H1 (cell line): ENCODE measurements around the gene DIPK1B. TPM values are rescaled to one million over a fixed set of nuclear protein-coding genes. Genes with fewer than 3 reads are reported as not detected.

ENCODE experiments used
- CTCF ChIA-PET: fragments of 300-600 bp; sonication (Branson Sonifier 250); formaldehyde crosslinking; loops from one replicate; lab custom pipeline; 2021; ENCODE audit not compliant: partially characterized antibody; lab: Charles Lee
- POLR2A ChIA-PET: fragments of 300-600 bp; sonication (Branson Sonifier 250); formaldehyde crosslinking; loops from one replicate; lab custom pipeline; 2021; ENCODE audit warnings: inconsistent platforms; ENCODE audit not compliant: partially characterized antibody; lab: Charles Lee
- DNase-seq, 2 experiments: peaks; one replicate each; pipeline versions ENCODE4 v3.0.0 to v3.0.0-alpha.2; 2010 to 2022; ENCODE audit warnings: low spot score in 2 of 2, low read depth in 1 of 2, mixed read lengths in 1 of 2
- FAIRE-seq: peaks from 2 replicates; lab custom pipeline; 2011; peaks lifted over from hg19 to GRCh38; lab: Jason Lieb, UNC
- H2AFZ ChIP-seq: 2 replicates; pipeline ENCODE4 v1.8.1; 2012; ENCODE audit warnings: low read length, inconsistent platforms
- H2AK5ac ChIP-seq: 2 replicates; pipeline ENCODE4 v1.6.1; 2013; ENCODE audit warnings: low read depth, low read length
- H2BK120ac ChIP-seq: replicated peaks from 2 replicates; pipeline ENCODE3; 2013; ENCODE audit warnings: low read depth, low read length, inconsistent platforms
- H2BK12ac ChIP-seq: 2 replicates; pipeline ENCODE4 v1.6.1; 2013; ENCODE audit warnings: low read depth, low read length
- H2BK15ac ChIP-seq: 2 replicates; pipeline ENCODE4 v1.6.1; 2013; ENCODE audit warnings: low read length
- H2BK20ac ChIP-seq: 2 replicates; pipeline ENCODE4 v1.6.1; 2013; ENCODE audit warnings: low read length
- H2BK5ac ChIP-seq: 2 replicates; pipeline ENCODE4 v1.6.1; 2013; ENCODE audit warnings: low read depth, low read length
- H3K14ac ChIP-seq: 2 replicates; pipeline ENCODE4 v1.6.1; 2013; ENCODE audit warnings: inconsistent platforms; ENCODE audit not compliant: insufficient read length
- H3K18ac ChIP-seq: 2 replicates; pipeline ENCODE4 v1.6.1; 2013; ENCODE audit warnings: low read length; ENCODE audit errors: extremely low read depth
- H3K23ac ChIP-seq: 2 replicates; pipeline ENCODE4 v1.6.1; 2013; ENCODE audit warnings: inconsistent platforms; ENCODE audit not compliant: insufficient read length
- H3K23me2 ChIP-seq: 2 replicates; pipeline ENCODE4 v1.6.1; 2013; ENCODE audit warnings: low read depth, low read length
- H3K27ac ChIP-seq: 2 replicates; pipeline ENCODE4 v1.6.1; 2011; ENCODE audit warnings: low read depth, low read length, inconsistent platforms
- H3K27me3 ChIP-seq, 4 experiments: replicated peaks in 1 of 4; 1 replicate in 1 of 4; 2 replicates in 3 of 4; pipeline versions ENCODE4 v1.6.1 to v1.8.1; 2011 to 2013; ENCODE audit warnings: low read length in 3 of 4, mild to moderate bottlenecking in 3 of 4, inconsistent platforms in 2 of 4, mixed read lengths in 2 of 4, moderate library complexity in 1 of 4; ENCODE audit not compliant: control insufficient read depth in 3 of 4, insufficient read depth in 3 of 4; ENCODE audit errors: extremely low read depth in 1 of 4
- H3K36me3 ChIP-seq, 4 experiments: 2 replicates each; pipeline versions ENCODE4 v1.6.1 to v1.8.1; 2011 to 2013; ENCODE audit warnings: mild to moderate bottlenecking in 4 of 4, low read length in 3 of 4, moderate library complexity in 2 of 4, control low read depth in 1 of 4, inconsistent platforms in 1 of 4; ENCODE audit not compliant: insufficient read depth in 4 of 4, control insufficient read depth in 2 of 4
- H3K4ac ChIP-seq: replicated peaks from 2 replicates; pipeline ENCODE3; 2013; ENCODE audit warnings: low read length, low read depth, mixed read lengths, inconsistent platforms; ENCODE audit not compliant: insufficient read length
- H3K4me1 ChIP-seq, 4 experiments: replicated peaks in 1 of 4; 1 replicate in 1 of 4; 2 replicates in 3 of 4; pipeline versions ENCODE4 v1.6.1 to v1.8.1; 2011 to 2013; ENCODE audit warnings: low read length in 3 of 4, inconsistent platforms in 2 of 4, mixed read lengths in 1 of 4; ENCODE audit not compliant: insufficient read depth in 4 of 4, control insufficient read depth in 3 of 4
- H3K4me2 ChIP-seq, 2 experiments: 2 replicates each; pipeline versions ENCODE4 v1.6.1 to v1.8.1; 2011 to 2013; ENCODE audit warnings: low read depth in 2 of 2, low read length in 2 of 2, control low read depth in 1 of 2, inconsistent platforms in 1 of 2, mild to moderate bottlenecking in 1 of 2; ENCODE audit not compliant: insufficient read depth in 1 of 2
- H3K4me3 ChIP-seq, 4 experiments: fragments of 200-600, 300-600 bp in 1 of 4; sonication (generic), shearing (Covaris generic), sonication (Bioruptor Twin) in 1 of 4; 2 replicates each; pipeline versions ENCODE4 v1.5.1 to v1.8.1; 2011 to 2016; ENCODE audit warnings: low read length in 4 of 4, low read depth in 3 of 4, control low read depth in 2 of 4, inconsistent platforms in 2 of 4, mild to moderate bottlenecking in 2 of 4, mixed read lengths in 1 of 4, moderate library complexity in 1 of 4; ENCODE audit not compliant: insufficient read depth in 2 of 4; ENCODE audit errors: extremely low read depth in 1 of 4
- H3K56ac ChIP-seq: replicated peaks from 2 replicates; pipeline ENCODE3; 2013; ENCODE audit warnings: low read depth, mild to moderate bottlenecking, mixed read lengths, low read length, inconsistent platforms; ENCODE audit not compliant: insufficient read length
- H3K79me1 ChIP-seq: 2 replicates; pipeline ENCODE4 v1.6.1; 2013; ENCODE audit warnings: low read depth, low read length, control low read depth
- H3K79me2 ChIP-seq, 2 experiments: 2 replicates each; pipeline versions ENCODE4 v1.6.1 to v1.8.1; 2012 to 2013; ENCODE audit warnings: low read length in 2 of 2, mild to moderate bottlenecking in 2 of 2, inconsistent platforms in 1 of 2; ENCODE audit not compliant: insufficient read depth in 2 of 2, control insufficient read depth in 1 of 2
- H3K9ac ChIP-seq, 4 experiments: replicated peaks in 1 of 4; 1 replicate in 1 of 4; 2 replicates in 3 of 4; pipeline versions ENCODE4 v1.6.1 to v1.8.1; 2011 to 2013; ENCODE audit warnings: low read depth in 3 of 4, low read length in 3 of 4, control low read depth in 2 of 4, mild to moderate bottlenecking in 2 of 4, moderate library complexity in 2 of 4, inconsistent platforms in 1 of 4; ENCODE audit errors: extremely low read depth in 1 of 4
- H3K9me3 ChIP-seq, 2 experiments: 2 replicates each; pipeline versions ENCODE4 v1.6.1 to v1.8.1; 2012 to 2013; ENCODE audit warnings: mild to moderate bottlenecking in 2 of 2, moderate library complexity in 2 of 2, control low read depth in 1 of 2, inconsistent platforms in 1 of 2, low read depth in 1 of 2, low read length in 1 of 2, mixed read lengths in 1 of 2; ENCODE audit not compliant: insufficient read depth in 2 of 2
- H4K20me1 ChIP-seq, 2 experiments: replicated peaks in 1 of 2; 2 replicates each; pipeline versions ENCODE3 to v1.8.1; 2011 to 2013; ENCODE audit warnings: inconsistent platforms in 2 of 2, low read length in 2 of 2, mild to moderate bottlenecking in 1 of 2; ENCODE audit not compliant: insufficient read depth in 2 of 2, control insufficient read depth in 1 of 2
- H4K5ac ChIP-seq: 2 replicates; pipeline ENCODE4 v1.6.1; 2013; ENCODE audit warnings: low read length, low read depth, mixed read lengths, inconsistent platforms; ENCODE audit not compliant: insufficient read length
- H4K8ac ChIP-seq: 2 replicates; pipeline ENCODE4 v1.8.0; 2013; ENCODE audit warnings: mild to moderate bottlenecking, moderate library complexity, low read length, inconsistent platforms; ENCODE audit not compliant: insufficient read depth; ENCODE audit errors: extremely low read depth
- H4K91ac ChIP-seq: replicated peaks from 2 replicates; pipeline ENCODE3; 2013; ENCODE audit warnings: low read length, mixed read lengths, inconsistent platforms; ENCODE audit not compliant: insufficient read length
- ASH2L ChIP-seq: fragments of 200-600, 300-600 bp; sonication (generic); IDR thresholded peaks from one replicate; pipeline ENCODE4 v1.7.1; 2017; ENCODE audit warnings: low read length
- CBX8 ChIP-seq: fragments of 300-800, 300-1000 bp; sonication (generic); IDR thresholded peaks from 2 replicates; pipeline ENCODE4 v1.7.1; 2016; ENCODE audit warnings: low read depth, low read length, borderline replicate concordance
- EZH2 ChIP-seq: fragments of 200-600 bp; sonication (generic); IDR thresholded peaks from 2 replicates; pipeline ENCODE4 v1.7.1; 2012; ENCODE audit warnings: low read depth, mild to moderate bottlenecking, moderate library complexity, low read length, inconsistent platforms; ENCODE audit not compliant: severe bottlenecking
- WGBS, 2 experiments: shearing (Covaris generic) in 1 of 2; methylation state at CpG; one replicate each; pipeline versions ENCODE4 v1.1.6 to v1.1.7; 2013 to 2015; ENCODE audit warnings: low lambda C conversion rate in 2 of 2, mixed read lengths in 2 of 2, inconsistent platforms in 1 of 2, low coverage in 1 of 2, missing lambda C conversion rate in 1 of 2; ENCODE audit not compliant: insufficient replicate concordance in 2 of 2, insufficient coverage in 1 of 2, insufficient read length in 1 of 2; ENCODE audit errors: extremely low coverage in 1 of 2, missing lambda C conversion rate in 1 of 2; 5-methylcytosine and 5-hydroxymethylcytosine counted together
- polyA plus RNA-seq, 7 experiments: library from polyadenylated mRNA; depleted of rRNA in 3 of 7; stranded (reverse) in 5 of 7; unstranded in 2 of 7; fragments of >200 nt in 5 of 7; fragments of 200-250 nt in 2 of 7; gene quantifications; 1 replicate in 5 of 7; 2 replicates in 1 of 7; 4 replicates in 1 of 7; pipeline versions ENCODE4 v1.2.1 to v1.2.3, GENCODE V29; 2011 to 2013; ENCODE audit warnings: missing spikeins in 2 of 7, mixed read lengths in 2 of 7
- total RNA-seq: library from RNA; stranded (reverse); fragmentation: NEBNext Ultra II Directional; extraction: Animal tissue kit (Norgen Biotek cat#: 25700); gene quantifications from 2 replicates; pipeline ENCODE4 v1.2.1, GENCODE V29; 2021

The DIPK1B gene
- total and polyA plus RNA-seq, 2 of the 8 experiments (the other 6 are each of a cell fraction or from before 2014, with no cell fraction given), result 32.3 to 64.8 TPM

DNA sequence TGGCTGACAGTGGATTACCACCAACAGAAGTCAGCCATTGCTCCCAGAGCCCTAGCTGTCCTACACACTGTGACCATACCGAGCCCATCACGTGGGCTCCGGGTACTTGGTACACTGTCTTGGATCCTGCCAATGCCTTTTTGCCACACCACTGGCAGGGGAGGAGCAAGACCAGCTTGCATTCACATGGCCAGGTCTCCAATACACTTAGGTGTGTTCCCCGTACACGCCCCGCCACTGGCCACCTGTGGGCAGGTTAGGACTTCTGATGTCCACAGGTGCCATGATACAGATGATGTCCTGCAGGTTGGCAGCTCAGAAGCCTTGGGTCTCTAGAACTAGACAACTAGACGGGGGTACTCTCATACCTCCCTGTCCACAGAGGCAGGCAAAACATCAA is 5.4 kb upstream of the DIPK1B start:
- CTCF ChIA-PET, result interaction anchor here (0.7 to 1.9 kb wide), 4 partner anchors 8 to 82 kb away, joined by 3 to 6 read pairs (median 4); no protein-coding TSS in a partner anchor
- 91% methylated on average over 7 of the region's 7 CpGs; no CpG with 5 or more reads in 1 of the 2 experiments for WGBS, 2 experiments
- H2BK5ac ChIP-seq, result no peak overlapping the region

More for the DNA sequence above, 5.4 kb upstream of the DIPK1B start:
- TF ChIP-seq ASH2L (no peak), EZH2 (no peak), CBX8 (no peak)
- Histone ChIP-seq H3K27ac (no peak overlapping the region), H3K14ac (no peak overlapping the region), H3K23me2 (no peaks in the 10 kb centered on the region), H3K9me3 (no peaks in the 10 kb centered on the region), H2BK15ac (no peak overlapping the region), H2BK20ac (no peak overlapping the region), H3K18ac (no peak overlapping the region), H4K91ac (no peak overlapping the region), H3K23ac (no peak overlapping the region), H4K20me1 (no peaks in the 10 kb centered on the region), H3K36me3 (no peaks in the 10 kb centered on the region), H3K27me3 (peaks cover 0 to 5% (median 3%) of the 10 kb centered on the region in 4 experiments; a peak in 4 of 7 replicates), H4K8ac (no peak overlapping the region), H3K79me2 (no peaks in the 10 kb centered on the region), H2BK12ac (no peak overlapping the region), H3K79me1 (no peaks in the 10 kb centered on the region), H4K5ac (no peak overlapping the region), H3K4me2 (no peak overlapping the region), H3K4me1 (peaks cover 0 to 2% (median 0%) of the 10 kb centered on the region in 4 experiments; a peak in 1 of 7 replicates), H3K4me3 (no peak overlapping the region), H2AK5ac (no peak overlapping the region), H3K56ac (no peak overlapping the region), H3K9ac (no peak overlapping the region), H2BK120ac (no peak overlapping the region), H3K4ac (no peak overlapping the region), H2AFZ (no peak overlapping the region)
- POLR2A ChIA-PET, result interaction anchor here (0.6 to 5.0 kb wide), 2 partner anchors 19 to 21 kb away, joined by 3 to 35 read pairs; no protein-coding TSS in a partner anchor
- no peak for FAIRE-seq
- DNase-seq, result no peak
